ENCODE measurements around the gene RALBP1.

RALBP1 gene

DNA sequence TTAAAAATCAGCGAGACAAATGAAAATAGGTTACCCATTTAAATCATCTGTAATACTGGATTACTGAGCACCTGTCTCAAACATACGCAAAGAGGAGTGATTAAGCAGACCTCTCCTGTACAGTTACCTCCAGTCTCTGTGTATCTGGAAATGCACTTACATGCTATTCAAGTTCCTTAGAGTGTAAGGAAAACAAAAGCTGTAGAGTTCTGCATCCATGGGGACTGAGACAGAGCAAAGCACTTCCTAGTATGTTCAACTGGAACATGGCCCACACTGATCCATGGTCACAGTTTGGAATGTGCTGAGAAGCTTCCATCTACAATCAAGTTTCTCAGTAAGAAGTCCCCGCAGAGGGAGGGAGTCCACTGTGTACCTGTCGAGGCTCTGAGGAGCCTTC, 75.1 kb downstream of the RALBP1 start:
- DNase-seq (ENCODE audit: low spot score): no peak

DNA sequence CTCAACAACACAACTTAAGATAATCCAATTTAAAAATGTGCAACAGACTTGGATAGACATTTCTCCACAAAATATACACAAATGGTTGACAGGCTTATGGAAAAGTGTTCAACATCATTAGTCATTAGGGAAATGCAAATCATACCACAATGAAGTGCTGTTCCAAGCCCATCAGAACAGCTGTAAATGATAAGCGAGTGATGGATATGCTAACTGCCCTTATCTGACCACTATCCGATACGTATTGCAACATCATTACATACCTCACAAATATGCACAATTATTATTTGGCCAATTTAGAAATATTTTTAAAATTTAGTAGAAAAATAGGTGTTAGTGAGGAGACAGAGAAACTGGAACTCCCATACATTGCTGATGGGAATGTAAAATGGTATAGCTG, 76.9 kb downstream of the RALBP1 start:
- DNase-seq (ENCODE audit: low spot score): no peak

DNA sequence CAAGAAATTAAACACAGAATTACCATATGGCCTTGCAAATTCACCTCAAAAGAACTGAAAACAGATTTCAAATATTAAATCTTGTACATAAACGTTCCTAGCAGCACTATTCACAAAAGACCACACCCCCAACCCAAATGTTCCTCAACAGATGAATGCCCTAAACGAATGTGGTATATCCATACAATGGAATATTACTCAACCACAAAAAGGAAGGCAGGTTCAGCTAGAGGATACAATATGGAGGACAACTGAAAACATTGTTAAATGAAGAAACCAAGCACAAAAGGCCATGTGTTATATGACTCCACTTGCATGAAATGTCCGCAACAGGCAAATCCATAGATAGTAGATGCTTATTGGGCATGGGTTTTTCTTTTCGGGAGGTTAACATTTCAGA, 77.3 kb downstream of the RALBP1 start:
- no peak for DNase-seq (ENCODE audit: low spot score)

DNA sequence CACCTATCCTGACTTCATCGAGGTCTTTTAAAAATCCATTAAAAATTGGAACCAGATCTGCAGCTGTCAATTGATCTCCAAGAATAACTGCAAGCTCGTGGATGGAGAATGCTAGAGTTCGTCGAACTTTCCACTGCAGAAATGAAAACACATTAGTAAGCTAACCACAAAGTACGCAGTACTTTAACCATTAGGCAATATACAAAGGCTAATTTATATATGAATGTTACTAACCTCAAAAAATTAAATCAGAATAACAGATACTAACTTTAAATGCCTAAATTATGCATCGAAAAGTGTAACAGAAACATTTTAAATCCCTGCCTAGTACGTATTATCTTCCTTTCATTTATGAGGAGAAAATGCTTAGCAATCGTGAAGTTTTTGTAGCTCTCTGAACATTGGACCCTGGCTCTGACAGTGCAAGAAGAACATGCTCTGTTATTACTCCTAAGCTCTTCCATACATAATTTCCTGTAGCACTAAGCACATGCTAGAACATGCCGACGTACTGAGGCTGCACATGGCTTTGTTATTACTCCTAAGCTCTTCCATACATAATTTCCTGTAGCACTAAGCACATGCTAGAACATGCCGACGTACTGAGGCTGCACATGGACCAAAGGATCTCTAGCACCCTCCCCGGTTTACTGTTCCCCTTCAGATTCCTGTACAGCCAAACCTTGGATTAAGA, 82.1 kb downstream of the RALBP1 start:
- no peak for DNase-seq (ENCODE audit: low spot score)

DNA sequence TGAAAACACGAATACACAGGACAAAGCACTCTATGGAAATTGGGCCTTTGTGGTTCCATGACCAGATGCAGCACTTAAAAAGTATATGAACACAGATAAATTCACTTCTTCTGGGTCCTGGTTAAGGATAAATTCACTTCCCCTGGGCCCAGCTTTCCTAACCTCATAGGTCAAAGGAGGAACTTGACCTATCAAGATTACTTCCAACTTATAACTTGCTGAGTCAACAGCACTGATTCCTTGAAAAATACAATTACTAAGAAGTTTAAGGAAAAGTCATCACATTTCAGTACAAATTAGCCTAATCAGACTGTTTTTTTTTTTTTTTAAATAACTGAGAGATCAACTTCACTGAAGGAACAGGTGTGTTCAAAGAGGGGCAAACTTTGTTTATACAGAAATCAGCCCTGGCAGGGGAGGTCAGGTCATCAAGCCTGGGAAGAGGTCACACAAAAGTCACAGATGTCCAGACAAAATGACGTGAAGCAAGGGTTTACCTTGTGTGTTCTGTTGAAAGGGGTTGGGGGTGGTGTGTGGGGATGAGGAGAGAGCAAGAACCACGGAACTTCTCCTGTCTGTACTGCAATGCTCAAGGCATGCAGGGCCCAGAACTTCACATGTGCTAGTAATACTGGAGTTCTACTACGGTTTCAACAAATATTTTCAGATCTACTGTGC, 83.2 kb downstream of the RALBP1 start:
- DNase-seq (ENCODE audit: low spot score): no peak

DNA sequence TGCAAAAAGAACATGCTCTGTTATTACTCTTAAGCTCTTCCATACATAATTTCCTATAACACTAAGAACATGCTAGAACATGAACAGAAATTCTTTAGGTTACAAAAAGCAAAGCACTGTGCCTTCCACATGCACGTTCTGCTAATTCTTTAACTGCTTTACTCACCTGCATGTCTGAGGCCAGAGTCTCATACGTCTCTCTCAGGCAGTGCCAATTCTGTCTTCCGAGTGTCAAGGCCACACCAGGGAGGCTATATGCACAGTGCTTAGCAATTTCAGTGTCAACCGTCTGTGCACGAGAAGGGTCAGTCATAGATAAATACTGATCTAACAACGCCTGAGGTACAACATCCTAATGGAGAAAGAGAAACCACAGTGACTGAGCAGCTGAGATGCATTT, 83.9 kb downstream of the RALBP1 start:
- no peak for DNase-seq (ENCODE audit: low spot score)

DNA sequence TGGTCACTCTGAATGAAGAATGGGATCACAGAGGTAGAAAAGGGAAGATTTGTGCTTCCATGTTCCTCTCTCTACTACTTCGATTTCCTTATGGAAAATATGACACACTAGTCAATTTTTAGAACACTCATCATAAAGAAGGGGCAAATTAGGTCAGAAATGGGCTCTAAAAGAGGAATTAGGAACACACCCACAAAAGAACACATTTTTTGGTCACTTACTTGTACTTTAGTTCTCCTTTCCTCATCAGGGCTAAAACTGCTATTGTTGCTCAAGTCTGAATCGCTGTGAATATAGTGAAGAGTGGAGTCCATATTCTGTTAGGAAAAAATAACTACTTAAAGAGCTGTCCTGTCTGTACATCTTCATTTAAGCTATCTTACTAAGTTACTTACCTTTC, 86.4 kb downstream of the RALBP1 start:
- DNase-seq (ENCODE audit: low spot score): no peak

DNA sequence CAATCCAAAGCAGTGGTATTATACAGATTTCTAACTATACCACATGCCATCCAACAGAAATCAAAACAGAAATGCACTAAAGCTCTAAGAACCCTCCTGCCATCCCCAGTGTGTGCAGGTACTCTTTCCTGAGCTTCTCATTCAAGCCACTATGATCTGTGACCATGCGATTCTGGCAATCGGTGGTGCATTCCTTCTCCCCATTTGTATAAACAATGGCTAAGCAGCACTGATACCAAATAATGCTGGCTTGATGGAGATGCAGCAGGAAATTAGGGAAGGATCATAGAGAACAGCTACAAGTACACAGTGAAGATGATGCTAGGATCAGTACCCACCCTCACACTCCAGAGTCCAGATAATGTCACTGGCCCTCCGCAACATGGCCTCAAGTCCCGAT, 87.3 kb downstream of the RALBP1 start:
- no peak for DNase-seq (ENCODE audit: low spot score)

DNA sequence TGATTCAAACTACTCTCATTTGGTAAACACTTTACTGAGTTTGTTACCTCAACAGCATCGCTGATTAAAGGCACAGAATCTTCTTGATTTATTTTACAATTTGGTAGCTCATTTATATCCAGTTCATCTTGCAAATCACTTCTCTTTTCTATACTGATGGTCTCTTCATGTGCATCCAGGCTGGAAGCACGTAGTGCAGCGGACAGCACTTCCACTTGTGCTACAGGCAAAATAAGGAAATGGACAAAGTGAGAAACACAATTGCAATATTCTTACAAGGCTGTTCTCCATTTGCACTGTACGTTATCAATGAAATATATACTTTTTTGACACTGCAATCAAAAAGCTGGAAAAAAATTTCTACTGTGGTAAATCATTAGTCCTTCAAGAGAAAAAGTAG, 88.0 kb downstream of the RALBP1 start:
- no peak for DNase-seq (ENCODE audit: low spot score)

DNA sequence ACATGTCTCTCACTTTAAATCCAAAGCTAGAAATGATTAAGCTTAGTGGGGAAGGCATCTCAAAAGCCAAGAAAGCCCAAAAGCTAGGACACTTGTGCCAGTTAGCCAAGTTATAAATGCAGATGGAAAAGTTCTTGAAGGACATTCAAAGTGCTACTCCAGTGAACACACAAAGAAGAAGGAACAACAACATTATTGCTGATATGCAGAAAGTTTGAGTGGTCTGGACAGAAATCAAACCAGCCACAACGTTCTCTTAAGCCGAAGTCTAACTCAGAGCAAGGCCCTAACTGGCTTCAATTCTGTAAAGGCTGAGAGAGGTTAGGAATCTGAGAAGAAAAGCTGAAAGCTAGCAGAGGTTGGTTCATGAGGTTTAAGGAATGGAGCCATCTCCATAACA, 90.1 kb downstream of the RALBP1 start:
- no peak for DNase-seq (ENCODE audit: low spot score)

DNA sequence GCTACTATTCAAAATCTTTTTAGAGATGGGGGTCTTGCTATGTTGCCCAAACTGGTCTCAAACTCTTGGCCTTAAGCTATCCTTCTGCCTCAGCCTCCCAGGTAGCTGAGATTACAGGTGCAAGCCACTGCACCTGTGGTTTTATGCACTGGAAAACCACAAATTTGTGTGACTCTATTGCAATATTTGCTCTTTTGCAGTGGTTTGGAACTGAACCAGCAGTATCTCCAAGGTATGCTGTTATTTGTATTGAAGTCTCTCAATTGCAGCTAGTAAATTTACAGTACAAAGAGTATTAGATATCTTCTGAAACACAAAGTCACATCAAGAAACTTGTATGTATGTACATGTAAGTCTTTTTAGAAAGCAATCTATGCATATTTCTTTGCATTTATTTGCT, 92.9 kb downstream of the RALBP1 start:
- no peak for DNase-seq (ENCODE audit: low spot score)

DNA sequence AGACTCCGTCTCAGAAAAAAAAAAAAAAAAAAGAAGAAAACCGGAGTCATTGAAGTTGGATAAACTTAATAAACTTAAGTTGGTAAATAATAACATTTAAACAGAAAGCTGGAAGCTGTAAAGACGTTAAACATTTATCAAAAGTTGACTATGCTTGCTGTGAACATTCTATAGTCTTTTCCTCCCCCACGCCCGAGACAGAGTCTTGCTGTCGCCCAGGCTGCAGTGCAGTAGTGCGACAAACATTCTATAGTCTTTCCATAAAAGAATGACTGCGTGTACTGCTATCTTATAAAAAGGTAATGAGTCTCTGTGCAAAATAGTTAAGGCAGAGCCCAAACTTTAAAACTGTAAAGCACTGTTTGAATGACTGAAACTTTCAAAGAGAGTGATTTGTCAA, 93.9 kb downstream of the RALBP1 start:
- DNase-seq (ENCODE audit: low spot score): no peak

DNA sequence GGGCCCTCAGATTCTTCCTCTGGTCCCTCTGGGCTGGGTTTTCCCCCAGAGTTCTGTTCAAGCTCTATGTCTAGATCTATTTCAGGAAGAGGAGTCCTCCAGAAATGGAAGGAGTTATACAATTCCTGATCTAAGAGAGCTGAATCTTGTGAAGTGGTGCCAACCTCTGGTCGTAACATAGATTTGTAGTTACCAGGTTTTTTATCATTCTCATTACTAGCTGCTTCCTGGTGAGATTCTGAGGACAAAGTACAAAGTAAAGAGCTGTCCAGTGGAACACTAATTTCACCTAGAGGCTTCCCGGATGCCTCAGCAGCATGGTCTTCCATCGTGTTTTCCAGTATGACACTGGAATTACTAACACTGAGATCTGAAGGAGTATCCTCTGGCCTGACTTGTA, 94.9 kb downstream of the RALBP1 start:
- no peak for DNase-seq (ENCODE audit: low spot score)

DNA sequence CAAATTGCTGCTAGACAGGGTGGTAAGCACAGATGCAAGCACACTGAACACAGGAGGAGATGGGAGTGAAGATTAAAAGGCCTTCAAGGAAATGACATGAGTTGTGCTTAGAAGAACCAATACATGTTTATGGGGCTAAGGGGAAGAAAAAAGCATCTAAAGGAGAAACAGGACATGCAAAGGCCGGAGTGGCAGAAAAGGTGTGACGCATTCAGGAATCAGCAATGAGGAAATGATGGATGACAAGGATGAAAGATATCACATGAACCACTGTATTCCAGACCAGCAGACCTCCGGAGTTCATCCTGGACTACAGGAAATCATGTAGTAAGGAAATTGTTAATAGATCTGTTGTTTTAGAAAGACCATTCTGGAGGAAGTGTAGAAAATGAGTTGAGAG, 96.2 kb downstream of the RALBP1 start:
- no peak for DNase-seq (ENCODE audit: low spot score)

DNA sequence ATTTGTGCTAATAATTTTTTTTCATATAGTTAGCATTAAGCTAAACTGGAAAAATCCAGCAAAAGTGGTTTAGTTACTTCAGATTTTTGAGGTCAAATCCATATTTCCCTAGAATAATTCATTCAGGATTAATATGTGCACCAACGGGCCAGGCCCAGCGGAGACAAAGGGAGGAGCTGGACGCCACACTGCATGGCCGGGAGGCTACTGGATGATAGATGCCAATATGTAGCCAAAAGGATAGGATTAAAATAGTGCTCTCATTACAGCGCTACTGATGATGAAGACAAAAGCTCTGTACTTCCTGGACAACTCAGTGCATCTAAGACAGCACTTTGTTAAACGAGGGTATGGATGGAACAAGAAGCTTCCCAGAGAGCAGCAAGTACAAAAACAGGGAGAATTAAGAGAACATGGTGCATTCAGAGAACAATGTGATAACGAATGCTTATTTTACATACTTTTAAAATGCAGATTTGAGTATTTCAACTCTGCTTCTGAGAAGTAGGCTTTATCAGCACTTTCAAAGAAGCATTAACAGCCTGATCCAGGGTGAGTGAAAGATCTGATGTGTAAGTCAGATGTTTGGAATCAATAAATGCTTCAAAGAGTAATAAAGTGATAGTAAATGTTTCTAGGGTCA, 99.3 kb downstream of the RALBP1 start:
- DNase-seq (ENCODE audit: low spot score): no peak

DNA sequence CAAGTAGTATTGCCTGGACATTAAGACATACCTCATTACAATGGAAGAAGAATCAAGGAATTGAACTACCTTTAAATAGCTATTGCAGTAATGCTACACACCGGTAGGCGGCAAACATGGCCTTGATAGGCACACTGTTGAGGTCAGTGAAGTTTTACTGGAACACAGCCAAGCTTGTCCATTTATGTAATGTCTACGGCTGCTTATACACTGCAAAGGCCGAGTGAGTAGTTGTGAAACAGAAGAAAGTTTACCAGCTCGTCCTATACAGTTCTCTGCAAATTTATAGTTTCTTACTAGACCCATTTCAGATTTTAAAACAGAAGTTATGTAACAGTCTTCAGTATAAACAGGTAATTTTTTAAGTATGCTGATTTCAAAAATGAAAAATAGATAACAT, 100.2 kb downstream of the RALBP1 start:
- DNase-seq (ENCODE audit: low spot score): peak; percentile 62

DNA sequence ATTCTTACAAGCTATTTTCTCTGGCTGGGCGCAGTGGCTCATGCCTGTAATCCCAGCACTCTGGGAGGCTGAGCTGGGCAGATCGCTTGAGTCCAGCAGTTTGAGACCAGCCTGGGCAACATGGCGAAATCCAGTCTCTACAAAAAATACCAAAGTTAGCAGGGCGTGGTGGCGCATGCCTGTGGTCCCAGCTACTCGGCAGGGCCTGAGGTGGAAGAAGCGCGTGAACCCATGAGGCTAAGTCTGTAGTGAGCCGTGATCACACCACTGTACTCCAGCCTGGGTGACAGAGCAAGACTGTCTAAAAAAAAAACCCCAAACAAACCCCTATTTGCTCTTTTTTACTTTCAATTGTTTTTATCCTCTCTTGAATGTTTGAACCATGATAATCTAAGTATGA, 102.0 kb downstream of the RALBP1 start:
- DNase-seq (ENCODE audit: low spot score): no peak

DNA sequence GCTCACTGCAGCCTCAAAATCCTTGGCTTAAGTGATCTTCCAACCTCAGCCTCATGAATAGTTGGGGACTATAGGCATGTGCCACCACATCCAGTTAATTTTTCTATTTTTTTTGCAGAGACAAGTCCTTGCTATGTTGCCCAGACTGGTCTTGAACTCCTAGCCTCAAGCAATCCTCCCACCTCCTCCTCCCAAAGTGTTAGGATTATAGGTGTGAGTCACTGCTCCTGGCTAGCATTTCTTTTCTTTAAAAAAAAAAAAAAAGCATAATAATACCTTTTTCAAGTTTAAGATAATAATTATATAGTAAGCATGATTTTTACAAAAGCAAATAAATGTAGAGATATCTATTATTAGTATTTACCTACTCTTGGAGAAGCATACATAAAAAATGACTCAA, 103.0 kb downstream of the RALBP1 start:
- no peak for DNase-seq (ENCODE audit: low spot score)

DNA sequence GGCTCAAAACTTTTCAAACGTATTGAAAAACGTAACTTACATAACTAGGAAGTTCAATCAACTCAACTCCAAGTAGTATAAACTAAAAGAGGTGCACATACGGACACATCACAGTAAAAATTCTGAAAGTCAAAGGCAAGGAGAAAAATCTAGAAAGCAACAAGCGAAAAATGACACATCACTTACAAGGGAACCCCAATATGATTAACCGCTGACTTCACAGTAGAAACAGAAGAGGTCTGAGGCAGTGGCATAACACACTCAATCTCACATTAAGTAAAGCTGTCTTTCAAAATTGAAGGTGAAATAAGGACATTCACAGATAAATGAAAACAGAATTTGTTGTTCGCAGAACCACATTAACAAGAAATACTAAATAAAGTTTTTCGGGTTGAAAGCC, 106.4 kb downstream of the RALBP1 start:
- no peak for DNase-seq (ENCODE audit: low spot score)

DNA sequence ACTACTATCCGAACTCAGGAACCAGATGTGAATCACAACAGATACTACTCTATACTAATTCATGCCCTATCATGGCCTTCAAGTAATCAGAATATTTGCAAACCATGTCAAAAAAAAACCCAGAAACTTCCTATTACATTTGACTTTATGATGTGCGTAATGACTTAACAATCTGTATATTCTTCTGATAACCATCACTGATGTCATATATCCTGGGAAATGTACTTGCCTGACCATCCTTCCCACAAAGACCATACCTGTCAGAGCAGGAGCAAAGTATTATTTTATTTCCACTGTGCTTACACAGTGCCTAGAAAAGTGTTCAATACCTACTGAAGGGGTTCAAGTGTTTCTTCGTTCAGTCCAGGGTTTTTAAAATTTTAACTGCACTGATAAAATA, 111.5 kb downstream of the RALBP1 start:
- DNase-seq (ENCODE audit: low spot score): no peak

Measured in AG08396 (cell line).